Smooth muscle cell of bladder (primary cell): ENCODE data around the gene VIL1. TPM values are rescaled to one million over a fixed set of nuclear protein-coding genes. Genes with fewer than 3 reads are reported as not detected.

Source experiments
- total RNA-seq: library from RNA; depleted of rRNA; stranded (reverse); fragments of >200 nt; gene quantifications from 2 replicates; pipeline ENCODE4 v1.2.3, GENCODE V29; 2014

VIL1 gene
- total RNA-seq, result not detected in 2 replicates

DNA sequence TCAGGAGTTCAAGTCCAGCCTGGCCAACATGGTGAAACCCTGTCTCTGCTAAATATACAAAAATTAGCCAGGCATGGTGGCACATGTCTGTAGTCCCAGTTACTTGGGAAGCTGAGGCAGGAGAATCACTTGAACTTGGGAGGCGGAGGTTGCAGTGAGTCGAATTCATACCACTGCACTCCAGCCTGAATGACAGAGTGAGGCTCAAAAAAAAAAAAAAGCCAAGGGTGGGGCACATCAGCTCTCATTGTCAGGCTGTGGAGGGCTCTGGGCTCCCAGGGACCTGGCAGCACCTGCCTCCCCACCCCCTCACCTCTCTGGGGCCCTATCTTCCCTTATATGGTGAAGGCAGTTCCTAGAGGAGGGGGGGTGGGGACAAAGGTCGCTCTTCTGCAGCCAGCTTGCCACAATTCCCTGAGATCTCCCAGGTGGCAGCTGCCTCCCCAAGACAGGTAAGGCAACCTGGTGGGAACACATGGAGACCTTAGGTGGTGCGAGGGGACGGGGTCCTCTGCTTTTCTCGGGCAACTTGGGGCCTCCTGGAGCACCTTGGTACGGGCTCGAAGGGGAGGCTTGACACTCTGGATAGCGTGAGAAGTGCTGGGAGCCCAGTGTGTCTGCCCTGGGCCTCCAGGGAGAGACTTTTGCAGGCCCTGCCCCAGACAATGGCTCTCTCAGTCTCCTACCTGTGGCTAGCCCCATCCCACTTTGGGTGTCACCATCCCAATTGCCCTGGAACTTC is at the start of gene VIL1:
TSS of gene VIL1 (plus strand) at position 407 of the 742 bp plus-strand sequence. CDS start 4,656 bp downstream, outside the sequence.

GRCh38 chr2:218381916-218382366 is 37.0 kb upstream of the VIL1 start, which contains the start of gene SLC11A1:
SLC11A1 (plus strand) TSS chr2:218382273; CDS start chr2:218382369, 96 bp downstream.

GRCh38 chr2:218399391-218400166 is 19.3 kb upstream of the VIL1 start, which contains the start of gene CTDSP1:
CTDSP1 (plus strand) TSS chr2:218399868; CDS start chr2:218400091, 223 bp downstream.

Other genes with a start within 250 kb of the VIL1 start
- gene ARPC2, start 201.9 kb upstream of the VIL1 start, total RNA-seq, result 269 and 279 TPM in 2 replicates
- gene GPBAR1, start 158.1 kb upstream of the VIL1 start, total RNA-seq, result 0.14 and 0.37 TPM in 2 replicates
- gene AAMP, start 149.0 kb upstream of the VIL1 start, total RNA-seq, result 133 and 156 TPM in 2 replicates
- 27.6 and 28.9 TPM in 2 replicates for gene PNKD, start 148.6 kb upstream of the VIL1 start, total RNA-seq
- gene TMBIM1, start 126.6 kb upstream of the VIL1 start, total RNA-seq, result 144 and 208 TPM in 2 replicates
- gene CATIP, start 62.3 kb upstream of the VIL1 start, total RNA-seq, result 0.14 TPM in 1 of 2 replicates, not detected in the other
- 0.14 and 0.28 TPM in 2 replicates for gene SLC11A1, start 36.9 kb upstream of the VIL1 start, total RNA-seq
- gene CTDSP1, start 19.3 kb upstream of the VIL1 start, total RNA-seq, result 41.2 and 56.1 TPM in 2 replicates
- gene USP37, start 149.2 kb downstream of the VIL1 start, total RNA-seq, result 6.5 and 10.7 TPM in 2 replicates
- 29.2 and 32.7 TPM in 2 replicates for gene CNOT9, start 149.7 kb downstream of the VIL1 start, total RNA-seq
- 1.8 TPM in 2 replicates for gene PLCD4, start 188.8 kb downstream of the VIL1 start, total RNA-seq
- gene ZNF142, start 240.5 kb downstream of the VIL1 start, total RNA-seq, result 4.3 and 7.7 TPM in 2 replicates
- gene BCS1L, start 240.6 kb downstream of the VIL1 start, total RNA-seq, result 28.2 and 30.6 TPM in 2 replicates